ENCODE measurements around the gene CYP46A1.

CYP46A1 gene

GRCh38 chr14:99774556-99775307 lies 90.6 kb downstream of the CYP46A1 start:
- TF ChIP-seq CTCF (IDR thresholded peaks at IDR 0.05; ENCODE audit: borderline replicate concordance, insufficient read depth, low read depth, low read length): no peak
- H3K4me3 ChIP-seq (ENCODE audit: low read depth, low read length): no peak overlapping the region

- no peak overlapping the region for H3K4me3 ChIP-seq (ENCODE audit: low read depth, low read length)
- no peak for TF ChIP-seq CTCF (IDR thresholded peaks at IDR 0.05; ENCODE audit: borderline replicate concordance, insufficient read depth, low read depth, low read length)
Measured at GRCh38 chr14:99775351-99775750, 91.3 kb downstream of the CYP46A1 start.

Measured in GM12875 (cell line).